Measurements from ENCODE around the gene TEX11.

DNA sequence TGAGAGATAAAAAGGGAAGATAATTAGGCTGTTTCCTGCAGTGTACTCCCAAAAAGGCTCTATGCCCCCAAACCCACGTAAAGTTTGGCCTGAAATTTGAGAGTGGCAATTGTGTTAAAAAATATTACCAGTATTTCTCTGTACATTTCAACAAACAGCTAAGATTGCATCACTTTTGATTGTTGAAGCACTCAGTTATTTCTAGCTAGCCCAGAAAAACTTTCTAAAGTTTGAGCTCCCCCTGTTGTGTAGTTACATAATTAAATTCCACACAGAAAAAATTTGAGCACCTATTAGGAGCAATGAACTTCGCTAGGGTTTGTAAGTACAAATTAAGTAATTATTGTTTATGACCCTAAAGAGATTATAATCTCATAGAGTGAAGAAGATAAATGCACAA lies 354.4 kb downstream of the TEX11 start:
- TF ChIP-seq, protein P1, sequence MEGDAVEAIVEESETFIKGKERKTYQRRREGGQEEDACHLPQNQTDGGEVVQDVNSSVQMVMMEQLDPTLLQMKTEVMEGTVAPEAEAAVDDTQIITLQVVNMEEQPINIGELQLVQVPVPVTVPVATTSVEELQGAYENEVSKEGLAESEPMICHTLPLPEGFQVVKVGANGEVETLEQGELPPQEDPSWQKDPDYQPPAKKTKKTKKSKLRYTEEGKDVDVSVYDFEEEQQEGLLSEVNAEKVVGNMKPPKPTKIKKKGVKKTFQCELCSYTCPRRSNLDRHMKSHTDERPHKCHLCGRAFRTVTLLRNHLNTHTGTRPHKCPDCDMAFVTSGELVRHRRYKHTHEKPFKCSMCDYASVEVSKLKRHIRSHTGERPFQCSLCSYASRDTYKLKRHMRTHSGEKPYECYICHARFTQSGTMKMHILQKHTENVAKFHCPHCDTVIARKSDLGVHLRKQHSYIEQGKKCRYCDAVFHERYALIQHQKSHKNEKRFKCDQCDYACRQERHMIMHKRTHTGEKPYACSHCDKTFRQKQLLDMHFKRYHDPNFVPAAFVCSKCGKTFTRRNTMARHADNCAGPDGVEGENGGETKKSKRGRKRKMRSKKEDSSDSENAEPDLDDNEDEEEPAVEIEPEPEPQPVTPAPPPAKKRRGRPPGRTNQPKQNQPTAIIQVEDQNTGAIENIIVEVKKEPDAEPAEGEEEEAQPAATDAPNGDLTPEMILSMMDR (IDR thresholded peaks at IDR 0.05; ENCODE audit: insufficient read depth, low read length), result no peak
- TF ChIP-seq GABPA (IDR thresholded peaks at IDR 0.05; ENCODE audit: low read depth) (no peak), POLR2AphosphoS5 (IDR thresholded peaks at IDR 0.05; ENCODE audit: low read depth) (no peak)
- TF ChIP-seq, protein P2, sequence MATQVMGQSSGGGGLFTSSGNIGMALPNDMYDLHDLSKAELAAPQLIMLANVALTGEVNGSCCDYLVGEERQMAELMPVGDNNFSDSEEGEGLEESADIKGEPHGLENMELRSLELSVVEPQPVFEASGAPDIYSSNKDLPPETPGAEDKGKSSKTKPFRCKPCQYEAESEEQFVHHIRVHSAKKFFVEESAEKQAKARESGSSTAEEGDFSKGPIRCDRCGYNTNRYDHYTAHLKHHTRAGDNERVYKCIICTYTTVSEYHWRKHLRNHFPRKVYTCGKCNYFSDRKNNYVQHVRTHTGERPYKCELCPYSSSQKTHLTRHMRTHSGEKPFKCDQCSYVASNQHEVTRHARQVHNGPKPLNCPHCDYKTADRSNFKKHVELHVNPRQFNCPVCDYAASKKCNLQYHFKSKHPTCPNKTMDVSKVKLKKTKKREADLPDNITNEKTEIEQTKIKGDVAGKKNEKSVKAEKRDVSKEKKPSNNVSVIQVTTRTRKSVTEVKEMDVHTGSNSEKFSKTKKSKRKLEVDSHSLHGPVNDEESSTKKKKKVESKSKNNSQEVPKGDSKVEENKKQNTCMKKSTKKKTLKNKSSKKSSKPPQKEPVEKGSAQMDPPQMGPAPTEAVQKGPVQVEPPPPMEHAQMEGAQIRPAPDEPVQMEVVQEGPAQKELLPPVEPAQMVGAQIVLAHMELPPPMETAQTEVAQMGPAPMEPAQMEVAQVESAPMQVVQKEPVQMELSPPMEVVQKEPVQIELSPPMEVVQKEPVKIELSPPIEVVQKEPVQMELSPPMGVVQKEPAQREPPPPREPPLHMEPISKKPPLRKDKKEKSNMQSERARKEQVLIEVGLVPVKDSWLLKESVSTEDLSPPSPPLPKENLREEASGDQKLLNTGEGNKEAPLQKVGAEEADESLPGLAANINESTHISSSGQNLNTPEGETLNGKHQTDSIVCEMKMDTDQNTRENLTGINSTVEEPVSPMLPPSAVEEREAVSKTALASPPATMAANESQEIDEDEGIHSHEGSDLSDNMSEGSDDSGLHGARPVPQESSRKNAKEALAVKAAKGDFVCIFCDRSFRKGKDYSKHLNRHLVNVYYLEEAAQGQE (IDR thresholded peaks at IDR 0.05; ENCODE audit: insufficient replicate concordance, low read depth), result no peak

Measured in HL-60 (cell line).